Measurements from ENCODE around the gene CRIM1. TPM values are rescaled to one million over a fixed set of nuclear protein-coding genes. Genes with fewer than 3 reads are reported as not detected.

The CRIM1 gene
- total and polyA plus RNA-seq, 2 of the 8 experiments (the other 6 are each of a cell fraction or from before 2014, with no cell fraction given): 9.4 to 28.4 TPM

DNA sequence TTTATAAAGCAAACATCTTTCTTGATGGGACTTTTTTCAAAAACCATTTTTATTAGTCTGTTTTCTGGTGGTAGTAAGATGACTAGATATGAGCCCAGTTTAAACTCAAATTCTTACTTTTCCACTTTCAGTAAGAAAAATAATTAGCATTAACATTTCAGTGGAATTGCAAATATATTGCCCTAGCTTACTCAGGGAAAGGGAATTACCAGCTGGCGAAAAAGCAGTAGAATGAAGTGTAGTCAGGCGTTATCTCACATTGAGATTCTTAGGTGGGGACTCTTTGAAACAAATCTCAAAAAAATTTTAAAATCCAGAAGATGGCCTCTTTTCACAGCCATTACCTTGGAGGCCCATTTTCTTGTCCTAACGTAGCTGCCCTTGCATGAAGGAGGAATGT, 65.8 kb downstream of the CRIM1 start:
- Histone ChIP-seq H3K79me1 (ENCODE audit: low read depth, low read length) (peaks cover 9% of the 10 kb centered on the region), H4K5ac (ENCODE audit: insufficient read length, low read depth, low read length) (no peak overlapping the region), H3K4me2 (ENCODE audit: insufficient read depth in 1 of 2, low read depth in 2 of 2, low read length in 2 of 2) (peak overlapping the region in 1 of 2 experiments; percentile 36; a peak in 2 of 4 replicates), H2BK5ac (ENCODE audit: low read depth, low read length) (peak overlapping the region; percentile 38; the same call in 1 of the 2 replicates), H3K4me3 (ENCODE audit: extremely low read depth in 1 of 4, insufficient read depth in 2 of 4, low read depth in 3 of 4, low read length in 4 of 4) (peak overlapping the region in 1 of 4 experiments; percentile 23; a peak in 1 of 8 replicates), H3K36me3 (ENCODE audit: control insufficient read depth in 2 of 4, insufficient read depth in 4 of 4, low read length in 3 of 4) (no peaks in the 10 kb centered on the region; a peak in 2 of 8 replicates), H4K8ac (ENCODE audit: extremely low read depth, insufficient read depth, low read length) (no peak overlapping the region), H3K27ac (ENCODE audit: low read depth, low read length) (no peak overlapping the region), H3K56ac (replicated peaks; ENCODE audit: insufficient read length, low read depth, low read length) (no peak overlapping the region), H3K9ac (replicated peaks in 1 of 4; ENCODE audit: extremely low read depth in 1 of 4, low read depth in 3 of 4, low read length in 3 of 4) (no peak overlapping the region), H2AK5ac (ENCODE audit: low read depth, low read length) (no peak overlapping the region), H3K27me3 (replicated peaks in 1 of 4; ENCODE audit: control insufficient read depth in 3 of 4, extremely low read depth in 1 of 4, insufficient read depth in 3 of 4, low read length in 3 of 4) (no peaks in the 10 kb centered on the region), H3K79me2 (ENCODE audit: control insufficient read depth in 1 of 2, insufficient read depth in 2 of 2, low read length in 2 of 2) (peaks cover 3 to 98% of the 10 kb centered on the region in 2 experiments; a peak in 3 of 4 replicates), H2BK15ac (ENCODE audit: low read length) (no peak overlapping the region), H3K14ac (ENCODE audit: insufficient read length) (no peak overlapping the region), H3K18ac (ENCODE audit: extremely low read depth, low read length) (no peak overlapping the region), H2BK20ac (ENCODE audit: low read length) (no peak overlapping the region), H4K20me1 (replicated peaks in 1 of 2; ENCODE audit: control insufficient read depth in 1 of 2, insufficient read depth in 2 of 2, low read length in 2 of 2) (peaks cover 3 to 4% of the 10 kb centered on the region in 2 experiments), H3K23me2 (ENCODE audit: low read depth, low read length) (no peaks in the 10 kb centered on the region; the same call in 1 of the 2 replicates), H3K4me1 (replicated peaks in 1 of 4; ENCODE audit: control insufficient read depth in 3 of 4, insufficient read depth in 4 of 4, low read length in 3 of 4) (peaks cover 2 to 24% (median 13%) of the 10 kb centered on the region in 4 experiments), H2BK120ac (replicated peaks; ENCODE audit: low read depth, low read length) (no peak overlapping the region), H3K9me3 (ENCODE audit: insufficient read depth in 2 of 2, low read depth in 1 of 2, low read length in 1 of 2) (no peaks in the 10 kb centered on the region), H3K4ac (replicated peaks; ENCODE audit: insufficient read length, low read depth, low read length) (no peak overlapping the region), H2BK12ac (ENCODE audit: low read depth, low read length) (no peak overlapping the region), H3K23ac (ENCODE audit: insufficient read length) (no peak overlapping the region), H4K91ac (replicated peaks; ENCODE audit: insufficient read length, low read length) (peak overlapping the region; percentile 29), H2AFZ (ENCODE audit: low read length) (no peak overlapping the region)
- FAIRE-seq (no peak), DNase-seq (ENCODE audit: low read depth in 1 of 2, low spot score in 2 of 2) (no peak)
- WGBS, 2 experiments (ENCODE audit: extremely low coverage in 1 of 2, insufficient coverage in 1 of 2, insufficient read length in 1 of 2, insufficient replicate concordance in 2 of 2, low coverage in 1 of 2, low lambda C conversion rate in 2 of 2, missing lambda C conversion rate in 1 of 2): 37% methylated on average over 3 of the region's 3 CpGs; no CpG with 5 or more reads in 1 of the 2 experiments
- POLR2A ChIA-PET (ENCODE audit: partially characterized antibody): interaction anchor here (1.1 kb wide), 2 partner anchors 10 to 45 kb away, joined by 3 to 4 read pairs; no protein-coding TSS in a partner anchor
- CTCF ChIA-PET (ENCODE audit: partially characterized antibody): interaction anchor here (0.9 to 1.8 kb wide), 6 partner anchors 10 to 120 kb away, joined by 3 to 9 read pairs (median 3); no protein-coding TSS in a partner anchor
- no peak for TF ChIP-seq MAFK (IDR thresholded peaks at IDR 0.05; ENCODE audit: low read depth, low read length)
- TF ChIP-seq RFX5 (IDR thresholded peaks at IDR 0.05; ENCODE audit: borderline replicate concordance, low read depth, low read length): no peak
- TF ChIP-seq, protein P1, sequence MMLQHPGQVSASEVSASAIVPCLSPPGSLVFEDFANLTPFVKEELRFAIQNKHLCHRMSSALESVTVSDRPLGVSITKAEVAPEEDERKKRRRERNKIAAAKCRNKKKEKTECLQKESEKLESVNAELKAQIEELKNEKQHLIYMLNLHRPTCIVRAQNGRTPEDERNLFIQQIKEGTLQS (IDR thresholded peaks at IDR 0.05; ENCODE audit: insufficient read depth, low read depth, low read length): no peak
- TF ChIP-seq EP300 (IDR thresholded peaks at IDR 0.05; ENCODE audit: borderline replicate concordance in 1 of 2, low read depth in 2 of 2, low read length in 2 of 2): no peak
